B cell (primary cell): ENCODE measurements around the gene MTMR6. TPM values are rescaled to one million over a fixed set of nuclear protein-coding genes. Genes with fewer than 3 reads are reported as not detected.

Experiments used
- ATAC-seq: fragments of 200-7000 bp; cut with Tn5 transposase; one replicate; pipeline ENCODE4 v1.10.0; 2021; ENCODE audit warnings: low read depth, mild to moderate bottlenecking, moderate number of reproducible peaks, moderate library complexity
- CTCF ChIA-PET: fragments of 350-600 bp; sonication (Branson Sonifier 250); formaldehyde crosslinking; loops from one replicate; lab custom pipeline; 2021; ENCODE audit warnings: antibody characterized with exemption, inconsistent platforms; lab: Charles Lee
- POLR2A ChIA-PET: fragments of 350-600 bp; sonication (Branson Sonifier 250); formaldehyde crosslinking; loops from one replicate; lab custom pipeline; 2021; ENCODE audit warnings: antibody characterized with exemption; lab: Charles Lee
- DNase-seq: peaks from one replicate; pipeline ENCODE4 v3.0.0; 2013
- H2AFZ ChIP-seq: 2 replicates; pipeline ENCODE4 v1.6.1; 2012; ENCODE audit warnings: mild to moderate bottlenecking, low read depth, low read length; ENCODE audit not compliant: insufficient read depth, poor library complexity, severe bottlenecking
- H3K27ac ChIP-seq, 2 donors: 1 replicate in 1 of 2; 2 replicates in 1 of 2; pipeline ENCODE4 v1.5.1; 2012 to 2013; ENCODE audit warnings: low read length in 2 of 2, mild to moderate bottlenecking in 2 of 2, moderate library complexity in 1 of 2
- H3K27me3 ChIP-seq, 4 experiments: fragments of 200-600 bp in 1 of 4; sonication (generic) in 1 of 4; replicated peaks in 1 of 4; 1 replicate in 2 of 4; 2 replicates in 2 of 4; pipeline versions ENCODE4 v1.6.1 to v1.7.0; 2013 to 2016; ENCODE audit warnings: low read length in 3 of 4, mild to moderate bottlenecking in 2 of 4, mixed read lengths in 1 of 4, moderate library complexity in 1 of 4; ENCODE audit not compliant: insufficient read depth in 4 of 4, control insufficient read depth in 3 of 4; ENCODE audit errors: control extremely low read depth in 1 of 4
- H3K36me3 ChIP-seq, 2 experiments: replicated peaks in 1 of 2; 1 replicate in 1 of 2; 2 replicates in 1 of 2; pipeline versions ENCODE4 v1.6.1 to v1.7.1; 2013; ENCODE audit warnings: low read length in 1 of 2; ENCODE audit not compliant: insufficient read depth in 2 of 2, control insufficient read depth in 1 of 2; ENCODE audit errors: control extremely low read depth in 1 of 2, extremely low read depth in 1 of 2
- H3K4me1 ChIP-seq, 2 donors: fragments of 200-600 bp in 1 of 2; sonication (generic) in 1 of 2; 1 replicate in 1 of 2; 2 replicates in 1 of 2; pipeline versions ENCODE4 v1.5.1 to v1.6.1; 2013 to 2017; ENCODE audit warnings: low read length in 2 of 2; ENCODE audit not compliant: control insufficient read depth in 2 of 2, insufficient read depth in 2 of 2
- H3K4me2 ChIP-seq: replicated peaks from 2 replicates; pipeline ENCODE3; 2012; ENCODE audit warnings: mild to moderate bottlenecking, low read depth, low read length; ENCODE audit not compliant: poor library complexity, severe bottlenecking
- H3K4me3 ChIP-seq, 5 experiments: fragments of 200-600 bp in 1 of 5; sonication (generic) in 1 of 5; 1 replicate in 3 of 5; 2 replicates in 2 of 5; pipeline versions ENCODE4 v1.5.1 to v1.7.0; 2011 to 2016; ENCODE audit warnings: low read length in 4 of 5, mild to moderate bottlenecking in 4 of 5, low read depth in 2 of 5, control low read depth in 1 of 5, moderate library complexity in 1 of 5; ENCODE audit not compliant: insufficient read depth in 1 of 5; ENCODE audit errors: control extremely low read depth in 1 of 5, extremely low read depth in 1 of 5
- H3K79me2 ChIP-seq: fragments of 200-600 bp; sonication (generic); one replicate; pipeline ENCODE4 v1.6.0; 2016; ENCODE audit warnings: low read length; ENCODE audit not compliant: control insufficient read depth, insufficient read depth
- H3K9ac ChIP-seq: fragments of 200-600 bp; sonication (generic); 2 replicates; pipeline ENCODE4 v1.6.1; 2017; ENCODE audit warnings: mild to moderate bottlenecking, low read length, moderate library complexity
- H3K9me3 ChIP-seq, 3 donors: one replicate each; pipeline versions ENCODE4 v1.6.1 to v1.7.1; 2013; ENCODE audit warnings: low read length in 2 of 3; ENCODE audit not compliant: control insufficient read depth in 2 of 3, insufficient read depth in 1 of 3; ENCODE audit errors: control extremely low read depth in 1 of 3
- H4K20me1 ChIP-seq: 2 replicates; pipeline ENCODE4 v1.6.0; 2012; ENCODE audit warnings: mild to moderate bottlenecking, low read length; ENCODE audit not compliant: insufficient read depth, control insufficient read depth, poor library complexity, severe bottlenecking
- H3K27ac Mint-ChIP-seq: one replicate; pipeline ENCODE4 v1.8.0; 2021; ENCODE audit warnings: mixed read lengths
- H3K27me3 Mint-ChIP-seq: one replicate; pipeline ENCODE4 v1.8.0; 2021; ENCODE audit warnings: mixed read lengths
- H3K4me1 Mint-ChIP-seq: one replicate; pipeline ENCODE4 v1.8.0; 2021; ENCODE audit warnings: mixed read lengths
- H3K4me3 Mint-ChIP-seq: one replicate; pipeline ENCODE4 v1.8.0; 2021; ENCODE audit warnings: mixed read lengths
- H3K9me3 Mint-ChIP-seq: one replicate; pipeline ENCODE4 v1.8.0; 2022; ENCODE audit warnings: mixed read lengths; ENCODE audit not compliant: insufficient read depth
- EZH2 ChIP-seq: IDR thresholded peaks from 2 replicates; pipeline ENCODE4 v1.6.1; 2012; ENCODE audit warnings: borderline replicate concordance, low read depth, mild to moderate bottlenecking, moderate library complexity, low read length; ENCODE audit not compliant: insufficient read depth, poor library complexity, severe bottlenecking
- WGBS: methylation state at CpG from one replicate; pipeline ENCODE4 v1.1.5; 2013; ENCODE audit warnings: missing lambda C conversion rate; ENCODE audit not compliant: insufficient coverage; 5-methylcytosine and 5-hydroxymethylcytosine counted together
- intact Hi-C: fragments of 100-400 bp; cut with micrococcal nuclease; formaldehyde crosslinking; loops from one replicate; pipeline ENCODE4 v1.10.0; 2022
- polyA plus RNA-seq: library from polyadenylated mRNA; depleted of rRNA; stranded (reverse); fragments of >200 nt; gene quantifications from 2 replicates; pipeline ENCODE4 v1.2.3, GENCODE V29; 2012
- total RNA-seq, 2 donors: library from RNA; stranded (reverse); fragments of 120-200 nt in 1 of 2; gene quantifications; 1 replicate in 1 of 2; 2 replicates in 1 of 2; pipeline versions ENCODE4 v1.2.3 to v1.2.4, GENCODE V29; 2013 to 2022
- TF ChIP-seq, protein P1 (sequence below): fragments of 200-600 bp; IDR thresholded peaks from one replicate; pipeline ENCODE4 v1.8.0; 2022; ENCODE audit warnings: antibody characterized with exemption, mild to moderate bottlenecking

MTMR6 gene
- total and polyA plus RNA-seq, 2 donors (not counting 1 experiment from before 2014, with no cell fraction given), result 3.7 to 21.4 TPM

GRCh38 chr13:25295228-25295627 is 7.9 kb upstream of the MTMR6 start:
- Histone ChIP-seq H3K79me2 (peaks cover 3% of the 10 kb centered on the region), H3K9ac (no peak overlapping the region), H3K36me3 (no peaks in the 10 kb centered on the region), H3K27me3 (peaks cover 0 to 32% (median 28%) of the 10 kb centered on the region in 4 experiments), H3K4me1 (no peaks in the 10 kb centered on the region), H3K27ac (no peak overlapping the region), H4K20me1 (no peaks in the 10 kb centered on the region), H3K4me3 (no peak overlapping the region), H3K9me3 (no peaks in the 10 kb centered on the region), H3K4me2 (no peak overlapping the region), H2AFZ (no peak overlapping the region)
- Mint-ChIP-seq H3K4me3 (no peak overlapping the region), H3K9me3 (no peaks in the 10 kb centered on the region), H3K4me1 (peaks cover under 1% of the 10 kb centered on the region), H3K27me3 (peaks cover 47% of the 10 kb centered on the region), H3K27ac (no peak overlapping the region)
- no peak for ATAC-seq
- DNase-seq, result no peak
- no peak for TF ChIP-seq EZH2
- TF ChIP-seq, protein P1, sequence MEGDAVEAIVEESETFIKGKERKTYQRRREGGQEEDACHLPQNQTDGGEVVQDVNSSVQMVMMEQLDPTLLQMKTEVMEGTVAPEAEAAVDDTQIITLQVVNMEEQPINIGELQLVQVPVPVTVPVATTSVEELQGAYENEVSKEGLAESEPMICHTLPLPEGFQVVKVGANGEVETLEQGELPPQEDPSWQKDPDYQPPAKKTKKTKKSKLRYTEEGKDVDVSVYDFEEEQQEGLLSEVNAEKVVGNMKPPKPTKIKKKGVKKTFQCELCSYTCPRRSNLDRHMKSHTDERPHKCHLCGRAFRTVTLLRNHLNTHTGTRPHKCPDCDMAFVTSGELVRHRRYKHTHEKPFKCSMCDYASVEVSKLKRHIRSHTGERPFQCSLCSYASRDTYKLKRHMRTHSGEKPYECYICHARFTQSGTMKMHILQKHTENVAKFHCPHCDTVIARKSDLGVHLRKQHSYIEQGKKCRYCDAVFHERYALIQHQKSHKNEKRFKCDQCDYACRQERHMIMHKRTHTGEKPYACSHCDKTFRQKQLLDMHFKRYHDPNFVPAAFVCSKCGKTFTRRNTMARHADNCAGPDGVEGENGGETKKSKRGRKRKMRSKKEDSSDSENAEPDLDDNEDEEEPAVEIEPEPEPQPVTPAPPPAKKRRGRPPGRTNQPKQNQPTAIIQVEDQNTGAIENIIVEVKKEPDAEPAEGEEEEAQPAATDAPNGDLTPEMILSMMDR, result no peak
- CTCF ChIA-PET, result interaction anchor here (2.4 kb wide), 1 partner anchor 62 kb away, joined by 5 read pairs; no protein-coding TSS in a partner anchor
- intact Hi-C loops, result no loop called here
- POLR2A ChIA-PET, result no interaction called here
- 100% methylated on average over 2 of the region's 3 CpGs for WGBS

GRCh38 chr13:25292301-25292700 is 5.0 kb upstream of the MTMR6 start:
- CTCF ChIA-PET, result no interaction called here
- no peak overlapping the region for H3K27ac Mint-ChIP-seq
- no peak for TF ChIP-seq EZH2
- TF ChIP-seq, protein P1, result no peak
- WGBS, result no CpG with 5 or more reads among the region's 1 CpG
- Histone ChIP-seq H3K36me3 (no peaks in the 10 kb centered on the region), H2AFZ (no peak overlapping the region), H3K27me3 (peaks cover 0 to 31% (median 20%) of the 10 kb centered on the region in 4 experiments), H3K79me2 (no peaks in the 10 kb centered on the region), H3K4me3 (no peak overlapping the region), H3K27ac (no peak overlapping the region), H3K9me3 (no peaks in the 10 kb centered on the region), H3K4me2 (no peak overlapping the region), H3K4me1 (peaks cover 4 to 5% of the 10 kb centered on the region in 2 donors), H3K9ac (no peak overlapping the region), H4K20me1 (no peaks in the 10 kb centered on the region)
- H3K4me3 Mint-ChIP-seq, result no peak overlapping the region
- ATAC-seq (no peak), DNase-seq (no peak)
- POLR2A ChIA-PET, result no interaction called here
- H3K9me3 Mint-ChIP-seq, result no peaks in the 10 kb centered on the region
- intact Hi-C loops, result no loop called here
- peaks cover 42% of the 10 kb centered on the region for H3K27me3 Mint-ChIP-seq
- peaks cover 7% of the 10 kb centered on the region for H3K4me1 Mint-ChIP-seq
